ENCODE measurements around the gene CCDC182. TPM values are rescaled to one million over a fixed set of nuclear protein-coding genes. Genes with fewer than 3 reads are reported as not detected.

Gene CCDC182
- total RNA-seq, 1 donor from 2014 or later: not detected

GRCh38 chr17:57714665-57715180, 30.4 kb downstream of the CCDC182 start:
- DNase-seq (ENCODE audit: low spot score in 2 of 2, unreplicated experiment in 2 of 2): no peak
- H3K36me3 Mint-ChIP-seq: no peaks in the 10 kb centered on the region
- no peak overlapping the region for H3K4me3 Mint-ChIP-seq
- H3K4me1 Mint-ChIP-seq: no peaks in the 10 kb centered on the region
- TF ChIP-seq CTCF (IDR thresholded peaks at IDR 0.05; ENCODE audit: unreplicated experiment): no peak
- no peaks in the 10 kb centered on the region for H3K9me3 Mint-ChIP-seq
- H3K27me3 Mint-ChIP-seq (ENCODE audit: low read depth): peaks cover 47% of the 10 kb centered on the region
- H3K27ac Mint-ChIP-seq: no peak overlapping the region

- peaks cover 41% of the 10 kb centered on the region for H3K27me3 Mint-ChIP-seq (ENCODE audit: low read depth)
- DNase-seq (ENCODE audit: low spot score in 2 of 2, unreplicated experiment in 2 of 2): no peak
- TF ChIP-seq CTCF (IDR thresholded peaks at IDR 0.05; ENCODE audit: unreplicated experiment): no peak
Measured at GRCh38 chr17:57713140-57713539, 32.0 kb downstream of the CCDC182 start.

GRCh38 chr17:57708410-57708809, 36.7 kb downstream of the CCDC182 start:
- no peak overlapping the region for H3K4me3 Mint-ChIP-seq
- H3K27me3 Mint-ChIP-seq (ENCODE audit: low read depth): peaks cover 11% of the 10 kb centered on the region
- DNase-seq (ENCODE audit: low spot score in 2 of 2, unreplicated experiment in 2 of 2): no peak
- no peaks in the 10 kb centered on the region for H3K9me3 Mint-ChIP-seq
- no peak for TF ChIP-seq CTCF (IDR thresholded peaks at IDR 0.05; ENCODE audit: unreplicated experiment)
- peak overlapping the region; percentile 11 for H3K27ac Mint-ChIP-seq
- peaks cover 27% of the 10 kb centered on the region for H3K4me1 Mint-ChIP-seq
- no peaks in the 10 kb centered on the region for H3K36me3 Mint-ChIP-seq

More at GRCh38 chr17:57713140-57713539, 32.0 kb downstream of the CCDC182 start:
- H3K27ac Mint-ChIP-seq: no peak overlapping the region
- peaks cover 5% of the 10 kb centered on the region for H3K4me1 Mint-ChIP-seq
- no peak overlapping the region for H3K4me3 Mint-ChIP-seq
- H3K36me3 Mint-ChIP-seq: no peaks in the 10 kb centered on the region
- H3K9me3 Mint-ChIP-seq: no peaks in the 10 kb centered on the region

- Mint-ChIP-seq H3K36me3 (no peaks in the 10 kb centered on the region), H3K27me3 (ENCODE audit: low read depth) (peaks cover 6% of the 10 kb centered on the region), H3K9me3 (no peaks in the 10 kb centered on the region), H3K27ac (peak overlapping the region; percentile 19), H3K4me1 (peaks cover 27% of the 10 kb centered on the region), H3K4me3 (no peak overlapping the region)
- TF ChIP-seq CTCF (IDR thresholded peaks at IDR 0.05; ENCODE audit: unreplicated experiment): no peak
- DNase-seq (ENCODE audit: low spot score in 2 of 2, unreplicated experiment in 2 of 2): peak in 1 of 2 experiments; percentile 40
Measured at GRCh38 chr17:57707892-57708291, 37.2 kb downstream of the CCDC182 start.

GRCh38 chr17:57706761-57707160, 38.3 kb downstream of the CCDC182 start:
- H3K27ac Mint-ChIP-seq: no peak overlapping the region
- no peak overlapping the region for H3K4me3 Mint-ChIP-seq

More at GRCh38 chr17:57706761-57707160, 38.3 kb downstream of the CCDC182 start:
- H3K27me3 Mint-ChIP-seq (ENCODE audit: low read depth): peaks cover 2% of the 10 kb centered on the region
- H3K36me3 Mint-ChIP-seq: no peaks in the 10 kb centered on the region
- no peaks in the 10 kb centered on the region for H3K9me3 Mint-ChIP-seq
- H3K4me1 Mint-ChIP-seq: peaks cover 27% of the 10 kb centered on the region
- no peak for TF ChIP-seq CTCF (IDR thresholded peaks at IDR 0.05; ENCODE audit: unreplicated experiment)
- no peak for DNase-seq (ENCODE audit: low spot score in 2 of 2, unreplicated experiment in 2 of 2)

All from mesothelial cell of epicardium (in vitro differentiated cells).